ENCODE data around the gene GEMIN4. TPM values are rescaled to one million over a fixed set of nuclear protein-coding genes. Genes with fewer than 3 reads are reported as not detected.
A peak's percentile ranks its signal among the peaks of the same experiment; 100 is the strongest.
"Not testable (repeated sequence)": the region's sequence is repeated elsewhere in the genome, so short reads cannot be mapped to it uniquely, and the experiment has no call there.

The GEMIN4 gene
- total RNA-seq, 2 experiments from 2014 or later, result 49.7 to 56.1 TPM

DNA sequence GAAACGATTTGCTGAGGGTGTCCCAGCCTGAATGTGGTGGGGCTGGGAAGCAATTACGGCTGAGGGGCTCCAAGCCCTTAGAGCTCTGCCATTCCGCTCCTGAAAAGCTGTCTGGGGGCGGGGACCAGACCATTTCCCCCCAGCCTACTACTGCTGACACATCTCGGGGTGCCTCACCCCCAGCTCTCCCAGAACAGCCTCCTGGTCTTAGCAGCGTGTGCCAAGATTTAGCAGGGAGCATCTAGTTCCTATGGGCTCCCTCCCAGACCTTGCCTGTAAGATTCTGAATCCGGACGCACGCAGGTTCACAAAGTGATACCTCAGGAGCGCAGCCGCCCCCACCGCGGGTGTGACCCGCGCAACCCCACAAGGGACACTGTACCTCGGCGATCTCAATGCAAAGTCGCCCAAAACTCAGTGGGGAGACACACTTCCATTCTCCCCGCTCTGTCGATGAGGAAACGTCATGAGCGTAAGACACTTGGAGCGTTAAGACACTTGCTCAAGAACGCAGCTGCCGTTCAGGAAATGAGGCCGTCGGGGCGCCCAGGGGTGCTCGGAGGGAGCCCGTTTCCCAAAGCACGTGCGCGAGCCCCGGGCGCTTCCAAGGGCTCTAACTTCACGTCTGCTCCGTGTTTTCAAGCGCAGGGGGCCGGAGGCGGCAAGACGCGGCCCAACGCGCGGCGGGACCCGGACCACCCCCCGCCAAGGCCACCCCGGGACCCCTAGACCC lies 629 bp downstream of the GEMIN4 start:
- ChIA-PET POLR2A (interaction anchor here (0.6 kb wide), 1 partner anchor 121 kb away, joined by 3 read pairs; no protein-coding TSS in a partner anchor), CTCF (interaction anchor here (0.6 to 2.1 kb wide), 6 partner anchors 8 to 80 kb away, joined by 3 to 7 read pairs (median 4); partner anchors contain the start of genes GLOD4 and MRM3)
- Mint-ChIP-seq H3K36me3 (ENCODE audit: low read depth) (peaks cover 58% of the 10 kb centered on the region), H3K27me3 (no peaks in the 10 kb centered on the region), H3K4me3 (peak overlapping the region; percentile 99), H3K27ac (peak overlapping the region; percentile 97), H3K9me3 (ENCODE audit: low read depth) (peaks cover 4% of the 10 kb centered on the region), H3K4me1 (peaks cover 32% of the 10 kb centered on the region)
- intact Hi-C loops (cut with DNase I, micrococcal nuclease), result loop anchor here (1.0 to 5.0 kb wide), 9 partner anchors 19 to 607 kb away; partner anchors contain the start of genes VPS53 (in 2 of the 2), GLOD4 (in 1 of the 2), MRM3 (in 1 of the 2) and NXN (in 1 of the 2)
- DNase-seq (peak; percentile 75), ATAC-seq (peak; percentile 50)

DNA sequence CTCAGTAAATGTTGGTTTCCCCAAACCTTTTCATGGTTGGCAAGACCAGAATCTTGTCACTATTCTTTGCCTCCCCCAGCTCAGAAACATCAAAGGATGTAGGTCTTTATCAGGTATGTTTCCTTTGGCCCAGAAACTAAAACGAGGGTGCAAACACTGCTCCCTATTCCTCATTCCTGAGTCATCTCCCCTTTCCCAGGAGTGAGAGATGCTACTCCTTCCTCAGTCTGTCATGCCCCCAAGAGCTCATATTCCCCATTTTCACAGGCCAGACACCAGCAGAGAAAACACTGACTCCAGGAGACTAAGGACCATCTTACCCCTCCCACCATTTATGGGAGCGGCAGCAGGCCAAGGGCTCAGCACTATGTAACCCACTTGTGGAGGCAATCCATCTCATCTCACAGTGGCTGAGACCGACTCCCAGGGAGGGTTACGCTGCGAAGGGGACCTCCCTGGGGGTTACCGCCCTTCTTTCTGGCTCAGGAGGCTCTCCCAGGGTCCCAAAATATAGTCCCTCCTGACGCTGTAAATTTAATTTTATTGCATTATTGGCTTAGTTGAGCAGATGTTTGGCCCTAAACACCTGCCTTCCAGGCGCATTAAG lies 1.5 kb downstream of the GEMIN4 start:
- peaks cover 57% of the 10 kb centered on the region for H3K36me3 Mint-ChIP-seq (ENCODE audit: low read depth)
- intact Hi-C loops (cut with DNase I, micrococcal nuclease), result loop anchor here in 1 of 2 experiments (5.0 kb wide), 1 partner anchor 338 kb away; a partner anchor contains a TSS
- ATAC-seq (no peak), DNase-seq (no peak)
- peak overlapping the region; percentile 99 for H3K4me3 Mint-ChIP-seq
- POLR2A ChIA-PET, result interaction anchor here (0.5 to 0.8 kb wide), 4 partner anchors 37 to 432 kb away, joined by 3 to 11 read pairs (median 6); partner anchors contain the start of gene NXN
- H3K27me3 Mint-ChIP-seq, result no peaks in the 10 kb centered on the region
- peaks cover 4% of the 10 kb centered on the region for H3K9me3 Mint-ChIP-seq (ENCODE audit: low read depth)
- CTCF ChIA-PET, result interaction anchor here (0.7 to 2.1 kb wide), 5 partner anchors 9 to 246 kb away, joined by 3 to 7 read pairs (median 4); partner anchors contain the start of genes GLOD4, MRM3 and TIMM22
- peaks cover 32% of the 10 kb centered on the region for H3K4me1 Mint-ChIP-seq
- H3K27ac Mint-ChIP-seq, result peak overlapping the region; percentile 97

DNA sequence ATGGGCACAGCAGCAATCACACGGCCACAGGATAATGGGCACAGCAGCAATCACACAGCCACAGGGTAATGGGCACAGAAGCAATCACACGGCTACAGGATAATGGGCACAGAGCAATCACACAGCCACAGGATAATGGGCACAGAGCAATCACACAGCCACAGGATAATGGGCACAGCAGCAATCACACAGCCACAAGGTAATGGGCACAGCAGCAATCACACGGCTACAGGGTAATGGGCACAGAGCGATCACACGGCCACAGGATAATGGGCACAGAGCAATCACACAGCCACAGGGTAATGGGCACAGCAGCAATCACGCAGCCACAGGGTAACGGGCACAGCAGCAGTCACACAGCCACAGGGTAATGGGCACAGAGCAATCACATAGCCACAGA lies 2.7 kb downstream of the GEMIN4 start:
- Mint-ChIP-seq H3K4me1 (peaks cover 32% of the 10 kb centered on the region), H3K4me3 (peak overlapping the region; percentile 45), H3K27ac (peak overlapping the region; percentile 1), H3K36me3 (ENCODE audit: low read depth) (peaks cover 64% of the 10 kb centered on the region)
- ATAC-seq; POLR2A ChIA-PET; intact Hi-C loops (cut with DNase I, micrococcal nuclease); H3K27me3 Mint-ChIP-seq; H3K9me3 Mint-ChIP-seq (ENCODE audit: low read depth); DNase-seq: not testable (repeated sequence)
- CTCF ChIA-PET, result interaction anchor here (0.6 kb wide), 1 partner anchor 1144 kb away, joined by 3 read pairs; no protein-coding TSS in a partner anchor

DNA sequence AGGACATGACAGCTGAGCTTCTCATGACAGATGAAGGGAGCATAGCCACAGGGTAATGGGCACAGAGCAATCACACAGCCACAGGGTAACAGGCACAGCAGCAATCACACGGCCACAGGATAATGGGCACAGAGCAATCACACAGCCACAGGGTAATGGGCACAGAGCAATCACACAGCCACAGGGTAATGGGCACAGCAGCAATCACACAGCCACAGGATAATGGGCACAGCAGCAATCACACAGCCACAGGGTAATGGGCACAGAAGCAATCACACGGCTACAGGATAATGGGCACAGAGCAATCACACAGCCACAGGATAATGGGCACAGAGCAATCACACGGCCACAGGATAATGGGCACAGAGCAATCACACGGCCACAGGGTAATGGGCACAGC lies 3.5 kb downstream of the GEMIN4 start:
- intact Hi-C loops (cut with DNase I, micrococcal nuclease); DNase-seq; ATAC-seq; H3K27me3 Mint-ChIP-seq; H3K9me3 Mint-ChIP-seq (ENCODE audit: low read depth); CTCF ChIA-PET; POLR2A ChIA-PET; H3K4me3 Mint-ChIP-seq: not testable (repeated sequence)
- Mint-ChIP-seq H3K27ac (peak overlapping the region; percentile 29), H3K4me1 (peaks cover 32% of the 10 kb centered on the region), H3K36me3 (ENCODE audit: low read depth) (peaks cover 71% of the 10 kb centered on the region)

DNA sequence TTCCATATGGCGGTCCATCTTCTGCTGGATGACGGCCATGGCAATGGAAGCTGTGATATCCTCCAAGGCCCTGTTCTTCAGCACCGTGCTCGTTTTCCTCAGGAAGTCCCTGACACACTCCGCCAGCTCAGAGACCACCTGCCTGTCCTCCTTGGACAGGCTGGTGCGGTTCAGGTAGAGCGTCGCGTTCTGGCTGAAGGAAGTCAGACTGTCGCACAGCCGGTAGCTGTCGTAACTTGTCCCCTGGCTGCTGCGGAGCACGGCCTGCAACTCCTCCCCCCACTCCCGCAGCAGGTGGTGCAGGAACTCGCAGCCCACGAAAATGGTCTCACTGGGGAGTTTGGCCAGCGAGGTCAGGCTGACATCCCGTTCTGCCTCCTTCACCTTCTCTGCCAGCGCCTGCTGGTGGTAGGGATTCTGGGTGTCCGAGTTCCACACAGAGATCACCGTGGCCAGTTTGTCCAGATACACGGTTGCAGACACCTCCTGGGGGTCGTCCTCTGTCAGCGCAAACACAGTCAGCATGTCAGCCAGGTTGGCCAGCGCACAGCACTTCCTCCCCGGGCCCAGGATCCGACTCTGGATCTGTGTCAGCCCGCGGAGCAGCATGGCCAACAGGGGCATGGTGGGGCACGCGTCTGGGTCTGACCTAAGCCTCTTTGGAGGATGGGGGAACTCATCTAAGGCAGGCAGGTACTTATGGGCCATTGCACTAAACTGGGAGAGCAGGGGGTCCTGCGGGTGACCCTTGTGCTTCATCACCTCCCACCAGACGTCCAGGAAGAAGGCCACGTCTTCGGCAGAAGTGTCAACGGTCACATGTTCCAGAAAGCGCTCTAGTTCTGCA lies 5.1 kb downstream of the GEMIN4 start:
- H3K4me1 Mint-ChIP-seq, result peaks cover 31% of the 10 kb centered on the region
- POLR2A ChIA-PET, result interaction anchor here (0.5 kb wide), 1 partner anchor 11 kb away, joined by 4 read pairs; no protein-coding TSS in a partner anchor
- H3K27ac Mint-ChIP-seq, result no peak overlapping the region
- peaks cover 82% of the 10 kb centered on the region for H3K36me3 Mint-ChIP-seq (ENCODE audit: low read depth)
- intact Hi-C loops (cut with DNase I, micrococcal nuclease), result no loop called here
- DNase-seq (no peak), ATAC-seq (no peak)
- no peaks in the 10 kb centered on the region for H3K27me3 Mint-ChIP-seq
- no peak overlapping the region for H3K4me3 Mint-ChIP-seq
- CTCF ChIA-PET, result interaction anchor here (1.3 kb wide), 1 partner anchor 35 kb away, joined by 3 read pairs; the partner anchor contains the start of genes GLOD4 and MRM3
- peaks cover 4% of the 10 kb centered on the region for H3K9me3 Mint-ChIP-seq (ENCODE audit: low read depth)

DNA sequence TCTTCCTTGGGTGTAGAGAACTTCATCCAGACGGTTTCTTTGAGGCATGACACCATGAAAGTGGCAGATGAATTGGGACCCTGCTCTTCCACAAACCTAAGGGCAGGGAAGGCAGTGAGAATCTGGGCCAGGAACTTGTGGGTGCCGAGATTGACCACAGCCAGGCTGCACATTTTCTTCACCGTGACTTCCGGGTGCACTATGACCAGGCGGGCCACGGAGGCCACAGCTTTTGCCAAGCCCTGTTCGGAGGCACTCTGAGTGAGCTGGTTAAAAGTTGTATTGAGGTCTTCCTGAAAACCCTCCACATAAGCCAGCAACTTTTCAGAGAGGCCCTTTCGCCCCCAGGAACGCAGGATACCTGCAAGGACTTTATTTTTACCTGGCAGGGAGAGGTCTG lies 5.9 kb downstream of the GEMIN4 start:
- ATAC-seq, result no peak
- Mint-ChIP-seq H3K36me3 (ENCODE audit: low read depth) (peaks cover 86% of the 10 kb centered on the region), H3K27me3 (no peaks in the 10 kb centered on the region), H3K27ac (no peak overlapping the region), H3K4me3 (no peak overlapping the region), H3K4me1 (peaks cover 33% of the 10 kb centered on the region), H3K9me3 (ENCODE audit: low read depth) (peaks cover 4% of the 10 kb centered on the region)
- CTCF ChIA-PET, result interaction anchor here (0.8 to 1.3 kb wide), 2 partner anchors 25 to 36 kb away, joined by 3 read pairs; partner anchors contain the start of genes GLOD4 and MRM3
- intact Hi-C loops (cut with DNase I, micrococcal nuclease), result no loop called here
- POLR2A ChIA-PET, result no interaction called here
- DNase-seq, result no peak

DNA sequence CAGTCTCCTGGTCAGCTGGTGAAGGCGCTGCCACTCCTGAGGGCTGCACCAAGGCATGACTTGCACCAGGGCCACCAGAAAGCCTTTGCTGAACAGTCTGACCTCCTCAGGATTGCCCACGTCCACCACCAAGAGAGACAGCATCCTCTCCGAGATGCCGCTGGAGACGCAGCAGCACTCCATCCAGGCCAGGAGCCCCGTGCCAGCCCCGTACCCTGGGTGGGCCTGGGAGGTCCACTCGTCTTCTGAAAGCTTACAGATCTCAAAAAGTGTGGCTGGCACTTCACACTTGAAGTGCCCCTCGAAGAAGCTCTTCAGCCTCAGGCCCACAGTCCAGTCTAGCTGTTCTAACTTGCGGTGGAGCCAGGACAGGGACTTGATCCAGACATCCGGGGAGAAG lies 6.7 kb downstream of the GEMIN4 start:
- DNase-seq, result no peak
- ChIA-PET CTCF (interaction anchor here (0.8 to 1.3 kb wide), 2 partner anchors 24 to 37 kb away, joined by 3 read pairs; partner anchors contain the start of genes GLOD4 and MRM3), POLR2A (interaction anchor here (0.5 kb wide), 1 partner anchor 1000 kb away, joined by 3 read pairs; no protein-coding TSS in a partner anchor)
- intact Hi-C loops (cut with DNase I, micrococcal nuclease), result no loop called here
- H3K36me3 Mint-ChIP-seq (ENCODE audit: low read depth), result peaks cover 86% of the 10 kb centered on the region
- H3K4me3 Mint-ChIP-seq, result no peak overlapping the region
- H3K27me3 Mint-ChIP-seq, result no peaks in the 10 kb centered on the region
- H3K4me1 Mint-ChIP-seq, result peaks cover 33% of the 10 kb centered on the region
- no peak for ATAC-seq
- peaks cover 4% of the 10 kb centered on the region for H3K9me3 Mint-ChIP-seq (ENCODE audit: low read depth)
- H3K27ac Mint-ChIP-seq, result no peak overlapping the region

DNA sequence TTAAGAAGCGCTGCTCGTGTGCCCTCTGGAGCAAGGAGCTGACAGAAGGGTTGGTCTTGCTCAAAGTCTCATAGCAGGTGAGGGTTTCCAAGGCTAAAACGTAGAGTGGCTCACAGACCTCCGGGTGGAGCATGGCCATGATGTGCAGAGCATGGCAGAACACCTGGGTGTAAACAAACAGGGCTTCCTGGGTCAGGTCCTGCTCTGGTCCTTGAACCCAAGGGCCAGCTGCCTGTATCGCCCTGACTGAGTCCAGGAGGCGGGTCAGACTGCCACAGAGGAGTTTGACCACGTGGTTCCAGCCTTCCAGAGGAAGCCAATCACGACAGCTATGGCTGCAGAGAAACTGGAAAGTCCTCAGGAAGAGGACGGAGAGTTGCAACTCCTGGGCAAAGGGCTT lies 7.1 kb downstream of the GEMIN4 start:
- H3K36me3 Mint-ChIP-seq (ENCODE audit: low read depth), result peaks cover 85% of the 10 kb centered on the region
- peaks cover 4% of the 10 kb centered on the region for H3K9me3 Mint-ChIP-seq (ENCODE audit: low read depth)
- ATAC-seq (no peak), DNase-seq (no peak)
- CTCF ChIA-PET, result no interaction called here
- H3K4me3 Mint-ChIP-seq, result no peak overlapping the region
- no peaks in the 10 kb centered on the region for H3K27me3 Mint-ChIP-seq
- peaks cover 32% of the 10 kb centered on the region for H3K4me1 Mint-ChIP-seq
- no peak overlapping the region for H3K27ac Mint-ChIP-seq
- intact Hi-C loops (cut with DNase I, micrococcal nuclease), result no loop called here
- POLR2A ChIA-PET, result no interaction called here

DNA sequence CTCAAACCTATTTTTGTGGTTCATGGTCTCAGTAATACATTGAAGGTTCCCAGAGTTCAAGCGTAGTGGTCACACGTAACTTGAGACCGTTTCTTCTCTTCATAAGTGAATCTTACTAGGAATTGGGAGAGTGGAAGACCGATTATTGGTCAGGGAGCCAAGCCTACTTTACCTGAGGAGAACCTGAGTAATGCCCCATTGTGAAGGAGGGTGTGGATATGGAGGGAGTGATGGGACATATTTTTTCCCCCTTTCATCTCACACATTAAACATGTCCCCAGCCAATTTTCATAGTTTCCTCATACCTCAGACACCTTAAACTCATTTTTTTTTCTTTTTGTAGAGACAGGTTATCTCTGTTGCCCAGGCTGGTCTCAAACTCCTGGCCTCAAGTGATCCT lies 8.9 kb downstream of the GEMIN4 start:
- H3K36me3 Mint-ChIP-seq (ENCODE audit: low read depth), result peaks cover 80% of the 10 kb centered on the region
- CTCF ChIA-PET, result interaction anchor here (1.0 kb wide), 1 partner anchor 9 kb away, joined by 4 read pairs; the partner anchor contains the start of gene GEMIN4
- ATAC-seq (no peak), DNase-seq (no peak)
- POLR2A ChIA-PET, result interaction anchor here (1.2 kb wide), 1 partner anchor 10 kb away, joined by 5 read pairs; no protein-coding TSS in a partner anchor
- peaks cover 23% of the 10 kb centered on the region for H3K4me1 Mint-ChIP-seq
- H3K27ac Mint-ChIP-seq, result no peak overlapping the region
- H3K9me3 Mint-ChIP-seq (ENCODE audit: low read depth), result no peaks in the 10 kb centered on the region
- intact Hi-C loops (cut with DNase I, micrococcal nuclease), result no loop called here
- no peak overlapping the region for H3K4me3 Mint-ChIP-seq
- no peaks in the 10 kb centered on the region for H3K27me3 Mint-ChIP-seq

DNA sequence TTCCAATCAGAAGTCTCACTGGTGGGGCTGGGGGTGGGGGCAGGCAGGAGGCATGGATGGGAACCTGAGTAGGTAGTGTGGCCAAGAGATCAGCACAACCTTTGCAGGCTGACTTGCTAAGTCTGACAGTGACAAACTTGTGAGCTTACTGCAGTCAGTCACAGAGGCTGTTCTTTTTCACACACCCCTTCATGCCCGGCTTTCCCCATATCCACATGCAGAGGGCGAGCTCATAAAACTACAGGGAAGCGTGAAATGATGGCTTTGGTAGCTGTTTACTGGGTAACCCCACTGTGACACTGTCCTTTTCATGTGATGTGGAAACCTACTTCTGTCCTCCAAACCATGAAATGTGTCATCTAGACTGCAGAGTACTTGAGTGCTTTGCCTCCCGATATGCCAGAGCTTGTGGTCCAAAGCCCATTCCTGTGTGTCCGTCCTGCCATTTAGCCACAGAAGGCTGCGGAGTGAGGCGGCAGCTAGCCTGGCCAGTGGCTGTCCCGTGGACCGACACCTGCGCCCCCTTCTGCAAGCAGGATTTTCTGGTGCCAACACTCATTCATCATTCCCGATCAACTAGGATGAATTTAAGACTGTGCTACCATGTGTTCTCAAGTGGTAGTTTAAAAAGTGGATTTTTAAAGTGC lies 9.8 kb downstream of the GEMIN4 start:
- intact Hi-C loops (cut with DNase I, micrococcal nuclease), result no loop called here
- H3K9me3 Mint-ChIP-seq (ENCODE audit: low read depth), result no peaks in the 10 kb centered on the region
- no peak overlapping the region for H3K4me3 Mint-ChIP-seq
- H3K36me3 Mint-ChIP-seq (ENCODE audit: low read depth), result peaks cover 76% of the 10 kb centered on the region
- DNase-seq (no peak), ATAC-seq (no peak)
- H3K27ac Mint-ChIP-seq, result no peak overlapping the region
- H3K4me1 Mint-ChIP-seq, result peaks cover 23% of the 10 kb centered on the region
- CTCF ChIA-PET, result interaction anchor here (1.7 kb wide), 1 partner anchor 8 kb away, joined by 6 read pairs; no protein-coding TSS in a partner anchor
- no peaks in the 10 kb centered on the region for H3K27me3 Mint-ChIP-seq
- POLR2A ChIA-PET, result no interaction called here
